Left ventricle myocardium superior (tissue), 1 donor: ENCODE results near the gene AGXT. TPM values are rescaled to one million over a fixed set of nuclear protein-coding genes. Genes with fewer than 3 reads are reported as not detected.
A peak's percentile ranks its signal among the peaks of the same experiment; 100 is the strongest.

Experiments used
- ATAC-seq: fragments of 200-7000 bp; cut with Tn5 transposase; one replicate; pipeline ENCODE4 v1.9.1; 2020; ENCODE audit warnings: mild to moderate bottlenecking, moderate library complexity
- DNase-seq: peaks from one replicate; pipeline ENCODE4 v3.0.0-alpha.2; 2020
- intact Hi-C: fragments of 100-400 bp; cut with micrococcal nuclease; formaldehyde crosslinking; loops from one replicate; pipeline ENCODE4 v1.11.0; 2022
- total RNA-seq: library from RNA; stranded (reverse); fragmentation: NEBNext Ultra II Directional; extraction: Animal tissue kit (Norgen Biotek cat#: 25700); gene quantifications from one replicate; pipeline ENCODE4 v1.2.1, GENCODE V29; 2021
- donor health status: DM: no; HTN: yes; CAD: no; lungs with severe emphysema.

Gene AGXT
- total RNA-seq, 1 donor from 2014 or later: 0.12 TPM

GRCh38 chr2:240894006-240894405 lies 25.4 kb downstream of the AGXT start:
- DNase-seq (no peak), ATAC-seq (no peak)
- intact Hi-C loops: no loop called here

GRCh38 chr2:240894836-240895558 lies 26.4 kb downstream of the AGXT start:
- ATAC-seq (no peak), DNase-seq (no peak)
- intact Hi-C loops: no loop called here

GRCh38 chr2:240895656-240896388 lies 27.2 kb downstream of the AGXT start, which contains the start of gene MAB21L4:
TSS of gene MAB21L4 (minus strand) at chr2:240896156. CDS start at chr2:240895997, 159 bp downstream.
- DNase-seq (no peak), ATAC-seq (no peak)
- intact Hi-C loops: no loop called here

- DNase-seq (no peak), ATAC-seq (no peak)
- intact Hi-C loops: no loop called here
These were observed 27.8 kb downstream of the AGXT start for GRCh38 chr2:240896394-240896793.

GRCh38 chr2:240896871-240897692 lies 28.5 kb downstream of the AGXT start:
- no peak for ATAC-seq
- intact Hi-C loops: no loop called here
- no peak for DNase-seq

- intact Hi-C loops: no loop called here
- ATAC-seq: peak; percentile 80
- peak; percentile 64 for DNase-seq
These were observed 29.6 kb downstream of the AGXT start for GRCh38 chr2:240898108-240898730.

- intact Hi-C loops: no loop called here
- ATAC-seq: peak; percentile 52
These were observed 30.3 kb downstream of the AGXT start for GRCh38 chr2:240898731-240899467.

GRCh38 chr2:240899468-240899865 lies 30.8 kb downstream of the AGXT start:
- no peak for ATAC-seq
- peak; percentile 26 for DNase-seq
- intact Hi-C loops: no loop called here

More at GRCh38 chr2:240898731-240899467, 30.3 kb downstream of the AGXT start:
- peak; percentile 12 for DNase-seq

- peak; percentile 12 for DNase-seq
- intact Hi-C loops: no loop called here
- ATAC-seq: no peak
These were observed 31.7 kb downstream of the AGXT start for GRCh38 chr2:240900141-240900860.

- ATAC-seq (no peak), DNase-seq (peak; percentile 14)
- intact Hi-C loops: no loop called here
These were observed 33.5 kb downstream of the AGXT start for GRCh38 chr2:240901986-240902614.

GRCh38 chr2:240902615-240903041 lies 34.0 kb downstream of the AGXT start:
- DNase-seq: peak; percentile 18
- ATAC-seq: no peak
- intact Hi-C loops: no loop called here

- intact Hi-C loops: no loop called here
- ATAC-seq (no peak), DNase-seq (peak; percentile 15)
These were observed 34.8 kb downstream of the AGXT start for GRCh38 chr2:240903191-240904060.

- intact Hi-C loops: no loop called here
- no peak for ATAC-seq
These were observed 35.9 kb downstream of the AGXT start for GRCh38 chr2:240904216-240905175.

GRCh38 chr2:240905176-240905781 lies 36.7 kb downstream of the AGXT start:
- intact Hi-C loops: no loop called here
- DNase-seq (peak; percentile 18), ATAC-seq (no peak)

More at GRCh38 chr2:240904216-240905175, 35.9 kb downstream of the AGXT start:
- peak; percentile 14 for DNase-seq
